ENCODE data around the gene NUP133. TPM values are rescaled to one million over a fixed set of nuclear protein-coding genes. Genes with fewer than 3 reads are reported as not detected.

Gene NUP133
- total and polyA plus RNA-seq, 2 experiments from 2014 or later, result 29.5 to 65.4 TPM

DNA sequence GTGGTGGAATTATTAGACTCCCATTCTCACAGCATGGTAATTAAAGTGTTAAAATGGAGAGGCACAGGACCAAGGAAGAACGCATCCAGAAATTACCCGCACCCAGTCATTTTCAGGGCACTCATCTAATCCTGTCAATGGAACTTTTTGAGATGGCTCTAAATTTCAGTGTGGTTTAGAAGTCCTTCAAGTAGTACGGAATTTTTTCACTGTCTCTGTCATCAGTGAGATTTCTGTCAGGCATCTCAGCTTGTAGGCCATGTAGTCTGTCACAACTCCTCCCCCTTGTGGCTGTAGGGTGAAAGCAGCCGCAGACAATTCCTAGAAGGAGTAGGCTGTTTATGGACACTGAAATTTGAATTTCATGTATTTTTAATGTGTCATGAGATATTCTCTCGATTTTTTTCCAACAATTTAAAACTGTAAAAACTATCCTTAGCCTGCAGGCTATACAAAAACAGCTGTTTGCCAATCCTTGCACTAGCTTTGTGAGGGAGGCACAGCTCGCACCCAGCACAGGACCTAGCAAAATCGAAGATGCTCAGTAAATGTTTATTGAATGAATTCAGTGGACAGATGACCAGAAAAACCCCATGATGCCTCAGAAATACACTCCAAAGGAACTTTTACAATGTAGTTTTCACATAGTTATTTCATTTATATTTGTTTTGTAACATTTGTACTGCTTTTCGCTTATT, 6.6 kb upstream of the NUP133 start:
- Histone ChIP-seq H3K79me2 (replicated peaks; ENCODE audit: insufficient read depth) (no peaks in the 10 kb centered on the region), H3K27me3 (ENCODE audit: insufficient read depth) (no peaks in the 10 kb centered on the region), H3K4me2 (no peak overlapping the region), H3K9me2 (ENCODE audit: insufficient read depth) (no peaks in the 10 kb centered on the region), H4K20me1 (replicated peaks; ENCODE audit: insufficient read depth) (no peaks in the 10 kb centered on the region; the same call in 1 of the 2 replicates), H2AFZ (no peak overlapping the region), H3K4me1 (ENCODE audit: insufficient read depth) (no peaks in the 10 kb centered on the region), H3F3A (replicated peaks; ENCODE audit: low read depth) (no peaks in the 10 kb centered on the region), H3K4me3 (no peak overlapping the region), H3K27ac (ENCODE audit: low read depth) (no peak overlapping the region), H3K36me3 (ENCODE audit: insufficient read depth) (no peaks in the 10 kb centered on the region)
- peak; percentile 86 for DNase-seq (ENCODE audit: low spot score)
- Mint-ChIP-seq H3K9me3 (no peaks in the 10 kb centered on the region), H3K27ac (no peak overlapping the region), H3K36me3 (ENCODE audit: low read depth) (no peaks in the 10 kb centered on the region; the same call in 2 of the 3 replicates), H3K4me3 (no peak overlapping the region), H3K27me3 (ENCODE audit: insufficient read depth, low read depth, poor library complexity) (peaks cover 2% of the 10 kb centered on the region), H3K4me1 (no peaks in the 10 kb centered on the region; the same call in 2 of the 3 replicates)
- peak; percentile 91 for ATAC-seq
- TF ChIP-seq, protein P1, sequence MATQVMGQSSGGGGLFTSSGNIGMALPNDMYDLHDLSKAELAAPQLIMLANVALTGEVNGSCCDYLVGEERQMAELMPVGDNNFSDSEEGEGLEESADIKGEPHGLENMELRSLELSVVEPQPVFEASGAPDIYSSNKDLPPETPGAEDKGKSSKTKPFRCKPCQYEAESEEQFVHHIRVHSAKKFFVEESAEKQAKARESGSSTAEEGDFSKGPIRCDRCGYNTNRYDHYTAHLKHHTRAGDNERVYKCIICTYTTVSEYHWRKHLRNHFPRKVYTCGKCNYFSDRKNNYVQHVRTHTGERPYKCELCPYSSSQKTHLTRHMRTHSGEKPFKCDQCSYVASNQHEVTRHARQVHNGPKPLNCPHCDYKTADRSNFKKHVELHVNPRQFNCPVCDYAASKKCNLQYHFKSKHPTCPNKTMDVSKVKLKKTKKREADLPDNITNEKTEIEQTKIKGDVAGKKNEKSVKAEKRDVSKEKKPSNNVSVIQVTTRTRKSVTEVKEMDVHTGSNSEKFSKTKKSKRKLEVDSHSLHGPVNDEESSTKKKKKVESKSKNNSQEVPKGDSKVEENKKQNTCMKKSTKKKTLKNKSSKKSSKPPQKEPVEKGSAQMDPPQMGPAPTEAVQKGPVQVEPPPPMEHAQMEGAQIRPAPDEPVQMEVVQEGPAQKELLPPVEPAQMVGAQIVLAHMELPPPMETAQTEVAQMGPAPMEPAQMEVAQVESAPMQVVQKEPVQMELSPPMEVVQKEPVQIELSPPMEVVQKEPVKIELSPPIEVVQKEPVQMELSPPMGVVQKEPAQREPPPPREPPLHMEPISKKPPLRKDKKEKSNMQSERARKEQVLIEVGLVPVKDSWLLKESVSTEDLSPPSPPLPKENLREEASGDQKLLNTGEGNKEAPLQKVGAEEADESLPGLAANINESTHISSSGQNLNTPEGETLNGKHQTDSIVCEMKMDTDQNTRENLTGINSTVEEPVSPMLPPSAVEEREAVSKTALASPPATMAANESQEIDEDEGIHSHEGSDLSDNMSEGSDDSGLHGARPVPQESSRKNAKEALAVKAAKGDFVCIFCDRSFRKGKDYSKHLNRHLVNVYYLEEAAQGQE (IDR thresholded peaks at IDR 0.05; ENCODE audit: unreplicated experiment), result no peak
- TF ChIP-seq ZNF331 (CRISPR knock-in tag; IDR thresholded peaks at IDR 0.05; ENCODE audit: low read depth) (no peak), POLR2AphosphoS5 (IDR thresholded peaks at IDR 0.05; ENCODE audit: low read depth) (no peak), ZNF114 (CRISPR knock-in tag; IDR thresholded peaks at IDR 0.05) (no peak), CREB1 (CRISPR knock-in tag; IDR thresholded peaks at IDR 0.05; ENCODE audit: low read depth) (0 out of 2 replicates have a peak, but pooled peaks have one; percentile 33), JUNB (IDR thresholded peaks at IDR 0.05; ENCODE audit: unreplicated experiment) (no peak), STAT1 (IDR thresholded peaks at IDR 0.05; ENCODE audit: unreplicated experiment) (no peak), EZH2 (IDR thresholded peaks at IDR 0.05; ENCODE audit: low read depth, unreplicated experiment) (no peak)
- TF ChIP-seq, protein P2, sequence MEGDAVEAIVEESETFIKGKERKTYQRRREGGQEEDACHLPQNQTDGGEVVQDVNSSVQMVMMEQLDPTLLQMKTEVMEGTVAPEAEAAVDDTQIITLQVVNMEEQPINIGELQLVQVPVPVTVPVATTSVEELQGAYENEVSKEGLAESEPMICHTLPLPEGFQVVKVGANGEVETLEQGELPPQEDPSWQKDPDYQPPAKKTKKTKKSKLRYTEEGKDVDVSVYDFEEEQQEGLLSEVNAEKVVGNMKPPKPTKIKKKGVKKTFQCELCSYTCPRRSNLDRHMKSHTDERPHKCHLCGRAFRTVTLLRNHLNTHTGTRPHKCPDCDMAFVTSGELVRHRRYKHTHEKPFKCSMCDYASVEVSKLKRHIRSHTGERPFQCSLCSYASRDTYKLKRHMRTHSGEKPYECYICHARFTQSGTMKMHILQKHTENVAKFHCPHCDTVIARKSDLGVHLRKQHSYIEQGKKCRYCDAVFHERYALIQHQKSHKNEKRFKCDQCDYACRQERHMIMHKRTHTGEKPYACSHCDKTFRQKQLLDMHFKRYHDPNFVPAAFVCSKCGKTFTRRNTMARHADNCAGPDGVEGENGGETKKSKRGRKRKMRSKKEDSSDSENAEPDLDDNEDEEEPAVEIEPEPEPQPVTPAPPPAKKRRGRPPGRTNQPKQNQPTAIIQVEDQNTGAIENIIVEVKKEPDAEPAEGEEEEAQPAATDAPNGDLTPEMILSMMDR (conservative IDR thresholded peaks at IDR 0.05; ENCODE audit: low read depth in 2 of 2), result peak; percentile 81 to 85
- TF ChIP-seq, protein P3, sequence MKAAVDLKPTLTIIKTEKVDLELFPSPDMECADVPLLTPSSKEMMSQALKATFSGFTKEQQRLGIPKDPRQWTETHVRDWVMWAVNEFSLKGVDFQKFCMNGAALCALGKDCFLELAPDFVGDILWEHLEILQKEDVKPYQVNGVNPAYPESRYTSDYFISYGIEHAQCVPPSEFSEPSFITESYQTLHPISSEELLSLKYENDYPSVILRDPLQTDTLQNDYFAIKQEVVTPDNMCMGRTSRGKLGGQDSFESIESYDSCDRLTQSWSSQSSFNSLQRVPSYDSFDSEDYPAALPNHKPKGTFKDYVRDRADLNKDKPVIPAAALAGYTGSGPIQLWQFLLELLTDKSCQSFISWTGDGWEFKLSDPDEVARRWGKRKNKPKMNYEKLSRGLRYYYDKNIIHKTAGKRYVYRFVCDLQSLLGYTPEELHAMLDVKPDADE (IDR thresholded peaks at IDR 0.05), result no peak
- TF ChIP-seq, protein P4, sequence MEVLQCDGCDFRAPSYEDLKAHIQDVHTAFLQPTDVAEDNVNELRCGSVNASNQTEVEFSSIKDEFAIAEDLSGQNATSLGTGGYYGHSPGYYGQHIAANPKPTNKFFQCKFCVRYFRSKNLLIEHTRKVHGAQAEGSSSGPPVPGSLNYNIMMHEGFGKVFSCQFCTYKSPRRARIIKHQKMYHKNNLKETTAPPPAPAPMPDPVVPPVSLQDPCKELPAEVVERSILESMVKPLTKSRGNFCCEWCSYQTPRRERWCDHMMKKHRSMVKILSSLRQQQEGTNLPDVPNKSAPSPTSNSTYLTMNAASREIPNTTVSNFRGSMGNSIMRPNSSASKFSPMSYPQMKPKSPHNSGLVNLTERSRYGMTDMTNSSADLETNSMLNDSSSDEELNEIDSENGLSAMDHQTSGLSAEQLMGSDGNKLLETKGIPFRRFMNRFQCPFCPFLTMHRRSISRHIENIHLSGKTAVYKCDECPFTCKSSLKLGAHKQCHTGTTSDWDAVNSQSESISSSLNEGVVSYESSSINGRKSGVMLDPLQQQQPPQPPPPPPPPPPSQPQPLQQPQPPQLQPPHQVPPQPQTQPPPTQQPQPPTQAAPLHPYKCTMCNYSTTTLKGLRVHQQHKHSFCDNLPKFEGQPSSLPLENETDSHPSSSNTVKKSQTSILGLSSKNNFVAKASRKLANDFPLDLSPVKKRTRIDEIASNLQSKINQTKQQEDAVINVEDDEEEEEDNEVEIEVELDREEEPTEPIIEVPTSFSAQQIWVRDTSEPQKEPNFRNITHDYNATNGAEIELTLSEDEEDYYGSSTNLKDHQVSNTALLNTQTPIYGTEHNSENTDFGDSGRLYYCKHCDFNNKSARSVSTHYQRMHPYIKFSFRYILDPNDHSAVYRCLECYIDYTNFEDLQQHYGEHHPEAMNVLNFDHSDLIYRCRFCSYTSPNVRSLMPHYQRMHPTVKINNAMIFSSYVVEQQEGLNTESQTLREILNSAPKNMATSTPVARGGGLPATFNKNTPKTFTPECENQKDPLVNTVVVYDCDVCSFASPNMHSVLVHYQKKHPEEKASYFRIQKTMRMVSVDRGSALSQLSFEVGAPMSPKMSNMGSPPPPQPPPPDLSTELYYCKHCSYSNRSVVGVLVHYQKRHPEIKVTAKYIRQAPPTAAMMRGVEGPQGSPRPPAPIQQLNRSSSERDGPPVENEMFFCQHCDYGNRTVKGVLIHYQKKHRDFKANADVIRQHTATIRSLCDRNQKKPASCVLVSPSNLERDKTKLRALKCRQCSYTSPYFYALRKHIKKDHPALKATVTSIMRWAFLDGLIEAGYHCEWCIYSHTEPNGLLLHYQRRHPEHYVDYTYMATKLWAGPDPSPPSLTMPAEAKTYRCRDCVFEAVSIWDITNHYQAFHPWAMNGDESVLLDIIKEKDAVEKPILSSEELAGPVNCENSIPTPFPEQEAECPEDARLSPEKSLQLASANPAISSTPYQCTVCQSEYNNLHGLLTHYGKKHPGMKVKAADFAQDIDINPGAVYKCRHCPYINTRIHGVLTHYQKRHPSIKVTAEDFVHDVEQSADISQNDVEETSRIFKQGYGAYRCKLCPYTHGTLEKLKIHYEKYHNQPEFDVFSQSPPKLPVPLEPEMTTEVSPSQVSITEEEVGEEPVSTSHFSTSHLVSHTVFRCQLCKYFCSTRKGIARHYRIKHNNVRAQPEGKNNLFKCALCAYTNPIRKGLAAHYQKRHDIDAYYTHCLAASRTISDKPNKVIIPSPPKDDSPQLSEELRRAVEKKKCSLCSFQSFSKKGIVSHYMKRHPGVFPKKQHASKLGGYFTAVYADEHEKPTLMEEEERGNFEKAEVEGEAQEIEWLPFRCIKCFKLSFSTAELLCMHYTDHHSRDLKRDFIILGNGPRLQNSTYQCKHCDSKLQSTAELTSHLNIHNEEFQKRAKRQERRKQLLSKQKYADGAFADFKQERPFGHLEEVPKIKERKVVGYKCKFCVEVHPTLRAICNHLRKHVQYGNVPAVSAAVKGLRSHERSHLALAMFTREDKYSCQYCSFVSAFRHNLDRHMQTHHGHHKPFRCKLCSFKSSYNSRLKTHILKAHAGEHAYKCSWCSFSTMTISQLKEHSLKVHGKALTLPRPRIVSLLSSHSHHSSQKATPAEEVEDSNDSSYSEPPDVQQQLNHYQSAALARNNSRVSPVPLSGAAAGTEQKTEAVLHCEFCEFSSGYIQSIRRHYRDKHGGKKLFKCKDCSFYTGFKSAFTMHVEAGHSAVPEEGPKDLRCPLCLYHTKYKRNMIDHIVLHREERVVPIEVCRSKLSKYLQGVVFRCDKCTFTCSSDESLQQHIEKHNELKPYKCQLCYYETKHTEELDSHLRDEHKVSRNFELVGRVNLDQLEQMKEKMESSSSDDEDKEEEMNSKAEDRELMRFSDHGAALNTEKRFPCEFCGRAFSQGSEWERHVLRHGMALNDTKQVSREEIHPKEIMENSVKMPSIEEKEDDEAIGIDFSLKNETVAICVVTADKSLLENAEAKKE (CRISPR knock-in tag; IDR thresholded peaks at IDR 0.05), result no peak
